Activated T-helper 1 cell treated with Interleukin-2 at 50 U/mL for 16 hours (primary cell): ENCODE results near the gene TIMM10.

Source experiments
- DNase-seq: peaks from one replicate; pipeline ENCODE4 v3.0.0-alpha.2; 2020; ENCODE audit warnings: low read depth

TIMM10 gene

GRCh38 chr11:57502376-57502775 lies 28.2 kb downstream of the TIMM10 start:
- DNase-seq = no peak

GRCh38 chr11:57501953-57502352 lies 28.6 kb downstream of the TIMM10 start:
- DNase-seq = no peak

GRCh38 chr11:57500926-57501325 lies 29.6 kb downstream of the TIMM10 start:
- no peak for DNase-seq

- DNase-seq = no peak
Measured at GRCh38 chr11:57500515-57500914, 30.0 kb downstream of the TIMM10 start.

GRCh38 chr11:57499983-57500461 lies 30.5 kb downstream of the TIMM10 start:
- no peak for DNase-seq

GRCh38 chr11:57499413-57499982 lies 31.1 kb downstream of the TIMM10 start:
- no peak for DNase-seq

GRCh38 chr11:57498540-57498939 lies 32.0 kb downstream of the TIMM10 start:
- no peak for DNase-seq

- no peak for DNase-seq
Measured at GRCh38 chr11:57497303-57498247, 33.0 kb downstream of the TIMM10 start.

GRCh38 chr11:57496109-57496820 lies 34.3 kb downstream of the TIMM10 start:
- DNase-seq = no peak

- DNase-seq = peak; percentile 55
Measured at GRCh38 chr11:57493507-57494503, 36.7 kb downstream of the TIMM10 start.

GRCh38 chr11:57491371-57492061 lies 39.0 kb downstream of the TIMM10 start:
- DNase-seq = peak; percentile 16

GRCh38 chr11:57490456-57491248 lies 39.9 kb downstream of the TIMM10 start:
- DNase-seq = no peak

GRCh38 chr11:57487920-57488659 lies 42.5 kb downstream of the TIMM10 start:
- DNase-seq = no peak

- DNase-seq = no peak
Measured at GRCh38 chr11:57487021-57487778, 43.4 kb downstream of the TIMM10 start.

- DNase-seq = no peak
Measured at GRCh38 chr11:57485217-57485990, 45.1 kb downstream of the TIMM10 start.

- no peak for DNase-seq
Measured at GRCh38 chr11:57484141-57484710, 46.3 kb downstream of the TIMM10 start.

- no peak for DNase-seq
Measured at GRCh38 chr11:57483562-57483918, 47.0 kb downstream of the TIMM10 start.
